WTC11 (cell line): ENCODE results near the gene ADARB2. TPM values are rescaled to one million over a fixed set of nuclear protein-coding genes. Genes with fewer than 3 reads are reported as not detected.

Source experiments
- ATAC-seq: fragments of 200-7000 bp; cut with Tn5 transposase; 2 replicates; pipeline ENCODE4 v1.10.0; 2021; ENCODE audit warnings: mild to moderate bottlenecking, moderate library complexity
- CTCF ChIA-PET: fragments of 300-600 bp; sonication (Branson Sonifier 250); formaldehyde crosslinking; loops from one replicate; lab custom pipeline; 2021; ENCODE audit warnings: antibody characterized with exemption; lab: Charles Lee
- POLR2A ChIA-PET: fragments of 350-600 bp; sonication (Branson Sonifier 250); formaldehyde crosslinking; loops from one replicate; lab custom pipeline; 2021; ENCODE audit warnings: antibody characterized with exemption; lab: Charles Lee
- DNase-seq: peaks from one replicate; pipeline ENCODE4 v3.0.0; 2021; ENCODE audit warnings: low spot score
- H3K27ac Mint-ChIP-seq: 2 replicates; pipeline ENCODE4 v1.8.0; 2021; ENCODE audit warnings: mixed read lengths
- H3K27me3 Mint-ChIP-seq: 2 replicates; pipeline ENCODE4 v1.8.0; 2021; ENCODE audit warnings: low read depth, mild to moderate bottlenecking, moderate library complexity, mixed read lengths
- H3K36me3 Mint-ChIP-seq: 2 replicates; pipeline ENCODE4 v1.8.0; 2021; ENCODE audit warnings: mixed read lengths
- H3K4me1 Mint-ChIP-seq: 2 replicates; pipeline ENCODE4 v1.8.0; 2022; ENCODE audit warnings: mixed read lengths
- H3K4me3 Mint-ChIP-seq: 2 replicates; pipeline ENCODE4 v1.8.0; 2021; ENCODE audit warnings: mild to moderate bottlenecking, moderate library complexity, mixed read lengths
- H3K9me3 Mint-ChIP-seq: 2 replicates; pipeline ENCODE4 v1.8.0; 2021; ENCODE audit warnings: mixed read lengths
- EMX1 ChIP-seq: fragments of 250-450 bp; sonication (Bioruptor Pico); IDR thresholded peaks from 2 replicates; pipeline ENCODE4 v1.8.0; 2021; ENCODE audit warnings: mild to moderate bottlenecking
- FOXP4 ChIP-seq: sonication (generic); formaldehyde crosslinking; IDR thresholded peaks from 2 replicates; pipeline ENCODE4 v1.8.0; 2022; ENCODE audit warnings: mild to moderate bottlenecking, missing genetic modification reagents
- GRHL2 ChIP-seq: fragments of 250-450 bp; sonication (Bioruptor Pico); IDR thresholded peaks from 2 replicates; pipeline ENCODE4 v1.8.0; 2022; ENCODE audit warnings: mild to moderate bottlenecking, moderate library complexity; ENCODE audit not compliant: insufficient replicate concordance, severe bottlenecking
- GTF2I ChIP-seq: fragments of 250-450 bp; sonication (Bioruptor Pico); conservative IDR thresholded peaks from 2 replicates; pipeline ENCODE4 v1.4.0; 2021; ENCODE audit warnings: mild to moderate bottlenecking
- JAZF1 ChIP-seq: fragments of 250-450 bp; sonication (Bioruptor Pico); IDR thresholded peaks from 2 replicates; pipeline ENCODE4 v1.9.0; 2021; ENCODE audit warnings: moderate library complexity, mild to moderate bottlenecking, inconsistent platforms
- MYBL2 ChIP-seq: sonication (generic); formaldehyde crosslinking; IDR thresholded peaks from 2 replicates; pipeline ENCODE4 v1.8.1; 2023; ENCODE audit warnings: mild to moderate bottlenecking, moderate library complexity, missing genetic modification reagents
- NR1H2 ChIP-seq: sonication (generic); formaldehyde crosslinking; IDR thresholded peaks from 2 replicates; pipeline ENCODE4 v1.9.0; 2021; ENCODE audit warnings: mild to moderate bottlenecking, moderate library complexity, missing genetic modification reagents
- NR2C2 ChIP-seq: sonication (generic); formaldehyde crosslinking; IDR thresholded peaks from 2 replicates; pipeline ENCODE4 v1.8.0; 2022; ENCODE audit warnings: mild to moderate bottlenecking, missing genetic modification reagents
- OVOL2 ChIP-seq: fragments of 250-450 bp; sonication (Bioruptor Pico); IDR thresholded peaks from 2 replicates; pipeline ENCODE4 v1.9.0; 2021; ENCODE audit warnings: mild to moderate bottlenecking, borderline replicate concordance
- PREB ChIP-seq: sonication (generic); formaldehyde crosslinking; IDR thresholded peaks from 2 replicates; pipeline ENCODE4 v1.8.1; 2022; ENCODE audit warnings: mild to moderate bottlenecking, missing genetic modification reagents, moderate library complexity, borderline replicate concordance
- RELA ChIP-seq: sonication (generic); formaldehyde crosslinking; IDR thresholded peaks from 2 replicates; pipeline ENCODE4 v1.8.1; 2022; ENCODE audit warnings: missing genetic modification reagents, mild to moderate bottlenecking, borderline replicate concordance
- RORB ChIP-seq: fragments of 250-450 bp; sonication (Bioruptor Pico); IDR thresholded peaks from 2 replicates; pipeline ENCODE4 v1.9.0; 2021; ENCODE audit warnings: mild to moderate bottlenecking
- SP1 ChIP-seq: sonication (generic); formaldehyde crosslinking; conservative IDR thresholded peaks from 2 replicates; pipeline ENCODE4 v1.8.1; 2022; ENCODE audit warnings: missing genetic modification reagents
- TEAD4 ChIP-seq: sonication (generic); formaldehyde crosslinking; IDR thresholded peaks from 2 replicates; pipeline ENCODE4 v1.8.0; 2022; ENCODE audit warnings: mild to moderate bottlenecking, missing genetic modification reagents
- ZNF232 ChIP-seq: sonication (generic); formaldehyde crosslinking; IDR thresholded peaks from 2 replicates; pipeline ENCODE4 v1.8.0; 2022; ENCODE audit warnings: mild to moderate bottlenecking, missing genetic modification reagents
- ZNF317 ChIP-seq: sonication (generic); formaldehyde crosslinking; IDR thresholded peaks from 2 replicates; pipeline ENCODE4 v1.8.1; 2023; ENCODE audit warnings: low read depth, mild to moderate bottlenecking, moderate library complexity, missing genetic modification reagents, borderline replicate concordance
- ZNF671 ChIP-seq: fragments of 250-450 bp; sonication (Bioruptor Pico); IDR thresholded peaks from 2 replicates; pipeline ENCODE4 v1.8.0; 2021; ENCODE audit warnings: mild to moderate bottlenecking
- total RNA-seq: library from RNA; stranded (reverse); gene quantifications from 3 replicates; pipeline ENCODE4 v1.2.3, GENCODE V29; 2021
- TF ChIP-seq, protein P1 (sequence below): sonication (generic); formaldehyde crosslinking; IDR thresholded peaks from 2 replicates; pipeline ENCODE4 v1.8.0; 2023; ENCODE audit warnings: mild to moderate bottlenecking, missing genetic modification reagents
- TF ChIP-seq, protein P2 (sequence below): sonication (generic); formaldehyde crosslinking; IDR thresholded peaks from 2 replicates; pipeline ENCODE4 v1.8.0; 2022; ENCODE audit warnings: mild to moderate bottlenecking, missing genetic modification reagents

Gene ADARB2
- total RNA-seq, 1 experiment from 2014 or later, result 3.7 TPM

GRCh38 chr10:1664333-1664964 is 72.9 kb downstream of the ADARB2 start:
- ATAC-seq (no peak), DNase-seq (no peak)
- Mint-ChIP-seq H3K27me3 (peaks cover 2% of the 10 kb centered on the region; the same call in 1 of the 2 replicates), H3K4me1 (peaks cover 15% of the 10 kb centered on the region), H3K9me3 (peaks cover 12% of the 10 kb centered on the region), H3K4me3 (no peak overlapping the region), H3K36me3 (peaks cover 10% of the 10 kb centered on the region), H3K27ac (no peak overlapping the region)
- POLR2A ChIA-PET, result no interaction called here
- CTCF ChIA-PET, result no interaction called here
- TF ChIP-seq GTF2I (CRISPR knock-in tag) (no peak), MYBL2 (CRISPR knock-in tag) (no peak), ZNF671 (no peak), PREB (CRISPR knock-in tag) (no peak), NR1H2 (CRISPR knock-in tag) (no peak), JAZF1 (CRISPR knock-in tag) (no peak), FOXP4 (CRISPR knock-in tag) (no peak), GRHL2 (no peak), RORB (no peak), TEAD4 (CRISPR knock-in tag) (no peak)
- TF ChIP-seq, protein P1, sequence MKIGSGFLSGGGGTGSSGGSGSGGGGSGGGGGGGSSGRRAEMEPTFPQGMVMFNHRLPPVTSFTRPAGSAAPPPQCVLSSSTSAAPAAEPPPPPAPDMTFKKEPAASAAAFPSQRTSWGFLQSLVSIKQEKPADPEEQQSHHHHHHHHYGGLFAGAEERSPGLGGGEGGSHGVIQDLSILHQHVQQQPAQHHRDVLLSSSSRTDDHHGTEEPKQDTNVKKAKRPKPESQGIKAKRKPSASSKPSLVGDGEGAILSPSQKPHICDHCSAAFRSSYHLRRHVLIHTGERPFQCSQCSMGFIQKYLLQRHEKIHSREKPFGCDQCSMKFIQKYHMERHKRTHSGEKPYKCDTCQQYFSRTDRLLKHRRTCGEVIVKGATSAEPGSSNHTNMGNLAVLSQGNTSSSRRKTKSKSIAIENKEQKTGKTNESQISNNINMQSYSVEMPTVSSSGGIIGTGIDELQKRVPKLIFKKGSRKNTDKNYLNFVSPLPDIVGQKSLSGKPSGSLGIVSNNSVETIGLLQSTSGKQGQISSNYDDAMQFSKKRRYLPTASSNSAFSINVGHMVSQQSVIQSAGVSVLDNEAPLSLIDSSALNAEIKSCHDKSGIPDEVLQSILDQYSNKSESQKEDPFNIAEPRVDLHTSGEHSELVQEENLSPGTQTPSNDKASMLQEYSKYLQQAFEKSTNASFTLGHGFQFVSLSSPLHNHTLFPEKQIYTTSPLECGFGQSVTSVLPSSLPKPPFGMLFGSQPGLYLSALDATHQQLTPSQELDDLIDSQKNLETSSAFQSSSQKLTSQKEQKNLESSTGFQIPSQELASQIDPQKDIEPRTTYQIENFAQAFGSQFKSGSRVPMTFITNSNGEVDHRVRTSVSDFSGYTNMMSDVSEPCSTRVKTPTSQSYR, result no peak

DNA sequence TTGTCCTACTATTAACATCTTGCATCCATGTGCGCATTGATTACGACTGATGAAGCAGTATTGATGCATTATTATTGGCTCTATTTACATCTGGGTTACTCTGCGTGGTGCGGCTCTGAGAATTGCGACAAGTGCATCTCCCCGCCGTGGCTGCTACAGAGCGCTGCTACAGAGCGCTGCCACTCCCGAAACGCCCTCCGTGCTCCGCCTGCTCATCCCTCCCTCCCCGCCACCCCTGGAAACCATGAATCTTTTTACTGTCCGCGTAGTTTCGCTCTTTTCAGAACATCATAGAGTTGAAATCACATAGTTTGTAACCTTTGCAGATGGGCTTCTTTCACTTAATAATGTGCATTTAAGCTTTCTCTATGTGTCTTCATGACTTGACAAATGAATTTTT is 74.1 kb downstream of the ADARB2 start:
- ChIA-PET CTCF (no interaction called here), POLR2A (no interaction called here)
- Mint-ChIP-seq H3K27me3 (peaks cover 5% of the 10 kb centered on the region; the same call in 1 of the 2 replicates), H3K9me3 (peaks cover 12% of the 10 kb centered on the region), H3K27ac (no peak overlapping the region), H3K4me3 (no peak overlapping the region), H3K36me3 (peaks cover 10% of the 10 kb centered on the region), H3K4me1 (peaks cover 26% of the 10 kb centered on the region)
- TF ChIP-seq, protein P2, sequence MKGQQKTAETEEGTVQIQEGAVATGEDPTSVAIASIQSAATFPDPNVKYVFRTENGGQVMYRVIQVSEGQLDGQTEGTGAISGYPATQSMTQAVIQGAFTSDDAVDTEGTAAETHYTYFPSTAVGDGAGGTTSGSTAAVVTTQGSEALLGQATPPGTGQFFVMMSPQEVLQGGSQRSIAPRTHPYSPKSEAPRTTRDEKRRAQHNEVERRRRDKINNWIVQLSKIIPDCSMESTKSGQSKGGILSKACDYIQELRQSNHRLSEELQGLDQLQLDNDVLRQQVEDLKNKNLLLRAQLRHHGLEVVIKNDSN (CRISPR knock-in tag), result no peak
- TF ChIP-seq NR2C2 (CRISPR knock-in tag), result no peak
- no peak for TF ChIP-seq ZNF232 (CRISPR knock-in tag)
- TF ChIP-seq ZNF671, result no peak
- TF ChIP-seq SP1, result no peak
- TF ChIP-seq EMX1 (CRISPR knock-in tag), result no peak
- no peak for TF ChIP-seq OVOL2 (CRISPR knock-in tag)
- TF ChIP-seq NR1H2 (CRISPR knock-in tag), result no peak
- no peak for TF ChIP-seq RELA
- no peak for TF ChIP-seq ZNF317 (CRISPR knock-in tag)
- no peak for TF ChIP-seq PREB (CRISPR knock-in tag)
- TF ChIP-seq GTF2I (CRISPR knock-in tag), result no peak
- ATAC-seq (no peak), DNase-seq (no peak)
